ENCODE results near the gene ITGA3.

Gene ITGA3

GRCh38 chr17:50055426-50056216 lies at the start of gene ITGA3:
TSS of gene ITGA3 (plus strand) at chr17:50056110. CDS start at chr17:50056440, 330 bp downstream.
- DNase-seq: peak; percentile 84

- DNase-seq: no peak
These were observed 46.6 kb upstream of the ITGA3 start for GRCh38 chr17:50009282-50009681.

- DNase-seq: no peak
These were observed 42.8 kb upstream of the ITGA3 start for GRCh38 chr17:50013079-50013478.

- DNase-seq: no peak
These were observed 41.3 kb upstream of the ITGA3 start for GRCh38 chr17:50014471-50015088.

GRCh38 chr17:50015146-50015545 lies 40.8 kb upstream of the ITGA3 start:
- DNase-seq: no peak

- no peak for DNase-seq
These were observed 37.0 kb upstream of the ITGA3 start for GRCh38 chr17:50018909-50019308.

- DNase-seq: no peak
These were observed 34.9 kb upstream of the ITGA3 start for GRCh38 chr17:50020841-50021599.

GRCh38 chr17:50021681-50022370 lies 34.1 kb upstream of the ITGA3 start:
- DNase-seq: no peak

GRCh38 chr17:50022463-50023130 lies 33.3 kb upstream of the ITGA3 start:
- no peak for DNase-seq

- no peak for DNase-seq
These were observed 32.4 kb upstream of the ITGA3 start for GRCh38 chr17:50023520-50023919.

- DNase-seq: no peak
These were observed 31.1 kb upstream of the ITGA3 start for GRCh38 chr17:50024808-50025207.

GRCh38 chr17:50026046-50026675 lies 29.7 kb upstream of the ITGA3 start:
- DNase-seq: no peak

GRCh38 chr17:50026837-50027171 lies 29.1 kb upstream of the ITGA3 start:
- peak; percentile 19 for DNase-seq

- DNase-seq: no peak
These were observed 28.6 kb upstream of the ITGA3 start for GRCh38 chr17:50027172-50027880.

- DNase-seq: no peak
These were observed 27.8 kb upstream of the ITGA3 start for GRCh38 chr17:50027881-50028735.

GRCh38 chr17:50028736-50029120 lies 27.2 kb upstream of the ITGA3 start:
- no peak for DNase-seq

- DNase-seq: no peak
These were observed 26.7 kb upstream of the ITGA3 start for GRCh38 chr17:50029185-50029584.

- no peak for DNase-seq
These were observed 22.6 kb upstream of the ITGA3 start for GRCh38 chr17:50033316-50033715.

GRCh38 chr17:50034498-50035364 lies 21.2 kb upstream of the ITGA3 start:
- no peak for DNase-seq
